Measurements from ENCODE around the gene RPS19.
"Not testable (repeated sequence)": the region's sequence is repeated elsewhere in the genome, so short reads cannot be mapped to it uniquely, and the experiment has no call there.

The RPS19 gene

DNA sequence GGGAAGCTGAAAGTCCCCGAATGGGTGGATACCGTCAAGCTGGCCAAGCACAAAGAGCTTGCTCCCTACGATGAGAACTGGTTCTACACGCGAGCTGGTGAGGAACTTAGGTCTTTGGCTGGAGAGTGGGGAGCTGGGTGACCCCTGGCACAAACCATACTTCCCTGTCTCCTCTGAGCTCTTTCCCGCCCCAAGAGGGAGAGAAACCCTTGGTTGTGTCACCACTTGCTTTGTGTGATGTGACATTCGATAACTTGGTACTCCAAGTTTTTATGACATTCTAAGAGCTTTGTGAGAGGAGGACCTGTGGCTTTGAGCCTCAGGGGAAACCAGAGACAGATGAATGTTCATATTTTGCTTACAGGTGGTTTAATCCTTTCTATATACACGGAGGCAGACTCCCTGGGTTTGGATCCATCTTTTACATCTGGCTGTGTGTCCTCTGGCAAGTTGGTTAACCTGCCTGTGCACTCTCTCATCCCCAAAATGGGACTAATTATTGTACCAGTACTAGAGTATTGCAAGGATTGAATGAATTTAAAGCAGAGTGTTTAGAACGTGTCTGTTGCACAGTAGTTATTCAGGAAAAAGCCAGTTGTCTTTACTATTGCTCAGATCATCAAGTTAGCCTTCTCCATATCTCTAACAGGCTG, 1.2 kb downstream of the RPS19 start:
- no peak for DNase-seq

DNA sequence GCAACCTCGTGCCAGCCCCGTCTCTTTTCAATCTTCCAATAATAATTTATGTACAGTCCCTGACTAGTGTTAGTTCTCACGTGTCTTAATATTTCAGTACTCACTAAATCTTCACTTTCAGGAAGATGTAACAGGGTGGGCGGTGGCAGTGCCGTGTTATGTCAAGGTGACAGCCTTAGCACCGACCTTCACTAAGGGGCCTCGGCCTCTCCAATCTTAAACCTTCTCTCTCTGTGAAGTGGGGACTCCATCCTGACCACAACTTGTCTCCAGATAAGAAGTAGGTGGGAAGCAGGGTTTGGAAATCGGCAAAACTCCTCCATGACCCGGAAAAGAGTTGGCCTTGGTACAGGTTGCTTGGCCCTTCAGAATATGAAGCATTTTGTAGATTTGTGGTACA, 1.8 kb downstream of the RPS19 start:
- DNase-seq: no peak

DNA sequence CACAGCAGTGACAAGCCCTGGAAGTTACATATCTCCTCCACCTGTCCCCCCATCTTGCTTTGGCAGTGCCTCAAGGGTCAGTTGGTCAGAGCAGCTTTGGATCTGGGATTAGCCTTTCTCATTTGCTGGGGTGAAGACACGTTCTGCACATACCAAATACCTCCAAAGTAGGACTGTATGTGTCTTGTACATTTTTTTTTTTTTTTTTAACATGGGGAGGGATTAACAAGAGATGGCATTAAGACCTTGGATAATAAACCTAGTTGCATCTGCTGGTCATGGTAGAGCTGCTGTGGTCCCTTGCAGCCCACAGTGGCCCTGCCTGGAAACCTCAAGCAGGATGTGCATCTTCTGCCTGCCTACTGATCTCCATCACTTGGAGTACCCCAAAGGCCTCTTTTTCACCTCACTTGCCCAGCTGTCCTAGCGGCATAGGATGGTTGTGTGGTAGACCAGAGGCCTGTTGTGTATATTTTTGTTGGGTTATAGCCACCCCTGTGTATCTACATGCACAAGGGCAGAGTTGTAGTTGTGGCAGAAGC, 2.5 kb downstream of the RPS19 start:
- no peak for DNase-seq

DNA sequence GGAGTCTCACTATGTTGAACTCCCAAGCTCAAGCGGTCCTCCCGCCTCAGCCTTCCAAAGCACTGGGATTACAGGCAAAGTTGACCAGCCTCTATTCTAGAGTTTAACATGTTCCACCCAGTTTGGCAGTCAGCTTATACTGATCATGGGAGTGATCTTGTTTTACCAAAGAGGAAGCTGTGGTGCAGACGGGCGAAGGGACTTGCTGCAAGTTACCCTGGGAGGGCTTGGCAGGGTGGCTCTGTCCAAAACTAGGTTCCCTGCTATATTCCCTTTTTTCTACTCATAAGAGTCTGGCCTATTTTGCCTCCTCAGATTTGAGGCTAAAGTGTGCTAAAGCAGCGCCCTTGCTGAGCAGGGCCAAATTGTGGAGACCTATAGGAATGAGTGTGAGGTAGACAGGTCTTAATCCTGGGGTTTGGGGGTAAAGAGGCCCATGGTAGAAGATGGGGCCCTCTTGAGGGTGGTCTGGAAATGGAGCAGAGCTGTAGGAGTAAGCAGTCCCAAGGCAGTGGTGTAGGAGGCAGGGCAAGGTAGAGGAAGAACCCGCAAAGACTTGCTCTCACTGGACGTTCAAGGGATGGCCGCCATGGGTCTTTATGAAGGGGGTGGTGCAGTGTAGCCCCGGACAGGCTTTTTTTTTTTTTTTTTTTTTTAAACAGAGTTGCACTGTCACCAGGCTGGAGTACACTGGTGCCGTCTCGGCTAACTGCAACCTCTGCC, 3.3 kb downstream of the RPS19 start:
- DNase-seq: no peak

DNA sequence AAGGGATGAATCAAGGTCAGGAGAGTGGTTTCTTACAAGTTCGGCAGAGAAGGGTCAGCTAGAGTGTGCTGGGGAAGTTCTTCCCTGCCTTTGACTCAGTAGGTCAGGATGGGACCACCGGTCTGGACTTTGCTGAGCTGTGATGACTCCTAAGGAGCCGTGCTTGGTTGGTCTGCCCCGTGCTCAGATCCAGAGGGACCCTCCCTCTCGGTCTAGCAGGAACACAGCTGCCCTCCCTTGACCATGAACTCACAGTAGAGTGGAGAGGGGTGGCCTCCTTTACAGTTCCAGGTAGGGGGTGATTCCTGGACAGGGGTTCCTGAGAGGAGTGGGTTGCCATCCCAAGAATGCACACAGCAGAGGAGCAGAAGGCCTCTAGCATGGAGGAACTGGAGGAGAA, 4.3 kb downstream of the RPS19 start:
- no peak for DNase-seq

DNA sequence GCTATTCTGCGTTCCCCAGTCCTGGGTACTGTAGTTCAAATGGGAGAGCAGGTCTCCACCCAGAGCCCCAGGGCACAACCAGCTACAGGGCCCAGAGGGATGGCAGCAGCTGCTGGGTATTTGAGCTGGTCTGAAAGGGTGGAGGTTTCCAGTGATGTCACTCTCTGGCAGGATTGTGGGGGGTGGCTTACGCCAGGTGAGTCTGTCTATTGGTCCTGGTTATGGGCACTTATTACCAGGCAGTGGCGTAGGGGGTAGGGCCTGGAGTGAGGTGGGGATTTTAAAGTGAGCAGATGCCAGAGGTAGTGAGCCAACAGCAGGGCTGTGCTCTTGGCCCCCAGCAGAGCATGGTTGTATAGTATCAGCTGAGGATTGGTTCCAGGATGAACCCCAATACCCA, 6.2 kb downstream of the RPS19 start:
- DNase-seq: no peak

DNA sequence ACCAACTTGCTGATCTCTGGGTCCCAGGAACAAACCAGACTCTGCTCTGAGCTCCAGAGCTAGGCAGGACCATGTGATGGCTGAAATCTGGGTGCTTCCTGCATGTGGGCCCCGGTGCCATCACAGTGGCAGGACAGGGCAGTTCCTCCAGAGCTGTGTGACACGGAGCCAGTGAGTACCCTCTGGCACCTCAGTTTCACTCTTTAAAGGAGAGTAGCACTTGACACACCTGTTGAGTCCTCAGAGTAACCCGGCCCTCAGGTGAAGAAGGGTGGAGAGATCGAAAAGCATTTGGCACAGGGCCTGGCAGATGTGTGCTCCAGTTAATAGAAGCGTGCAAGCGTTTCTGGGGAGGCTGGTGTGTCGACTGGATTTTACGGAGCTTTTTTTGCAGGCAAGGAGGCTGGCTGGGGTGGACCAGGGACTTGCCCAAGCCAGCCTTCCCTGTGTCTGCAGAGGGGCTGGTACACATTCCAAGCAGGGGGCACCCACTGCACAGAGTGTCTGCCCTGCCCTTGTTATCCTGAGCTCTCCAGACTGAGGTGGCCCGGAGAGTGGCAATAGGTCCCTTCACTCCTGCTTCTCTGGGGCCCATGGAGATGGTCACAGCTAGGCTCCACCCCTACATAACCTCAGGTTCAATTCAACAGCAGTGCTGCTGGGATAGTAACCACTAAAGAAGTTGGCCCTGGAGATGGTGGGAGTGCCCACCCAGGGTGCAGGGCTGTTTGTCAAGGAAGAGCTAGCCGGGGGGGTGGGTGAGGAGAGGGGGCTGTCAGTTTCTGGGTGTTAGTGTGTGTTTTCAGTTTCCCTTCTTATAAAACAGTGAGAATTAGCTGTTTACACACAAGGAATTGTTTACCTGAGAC, 8.3 kb downstream of the RPS19 start:
- DNase-seq: no peak

DNA sequence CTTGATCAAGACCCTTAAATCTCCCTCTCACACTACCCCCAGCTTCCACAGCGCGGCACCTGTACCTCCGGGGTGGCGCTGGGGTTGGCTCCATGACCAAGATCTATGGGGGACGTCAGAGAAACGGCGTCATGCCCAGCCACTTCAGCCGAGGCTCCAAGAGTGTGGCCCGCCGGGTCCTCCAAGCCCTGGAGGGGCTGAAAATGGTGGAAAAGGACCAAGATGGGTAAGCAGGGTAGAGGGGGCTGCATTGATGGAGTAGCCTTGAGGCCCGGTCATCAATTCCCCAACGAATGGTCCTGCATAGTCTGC, 8.9 kb downstream of the RPS19 start:
- no peak for DNase-seq

DNA sequence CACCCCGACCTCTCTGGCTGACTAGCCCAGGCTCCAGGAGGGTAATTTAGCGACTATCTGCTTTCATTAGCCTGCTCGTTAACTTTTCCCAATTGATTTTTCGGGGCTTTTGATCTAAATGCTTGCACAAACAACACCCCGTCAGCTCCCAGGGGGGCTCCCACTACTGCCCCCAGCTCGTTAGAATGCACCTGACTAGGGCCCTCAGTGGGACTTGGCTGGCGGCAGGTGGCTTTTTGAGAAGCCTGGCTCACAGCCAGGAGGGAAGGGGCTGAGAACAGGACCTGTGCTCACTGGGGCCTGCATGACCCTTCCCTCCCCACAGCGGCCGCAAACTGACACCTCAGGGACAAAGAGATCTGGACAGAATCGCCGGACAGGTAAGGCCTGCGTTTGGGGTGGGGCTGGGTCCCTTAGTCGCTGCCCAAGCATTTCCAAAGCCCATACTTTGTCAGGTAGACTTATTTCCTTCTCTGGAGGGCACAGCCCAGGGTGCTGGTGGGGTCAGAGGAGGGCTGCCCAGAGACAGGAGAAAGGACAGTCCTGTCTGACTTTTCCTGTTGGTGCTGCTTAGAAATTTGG, 9.4 kb downstream of the RPS19 start:
- no peak for DNase-seq

DNA sequence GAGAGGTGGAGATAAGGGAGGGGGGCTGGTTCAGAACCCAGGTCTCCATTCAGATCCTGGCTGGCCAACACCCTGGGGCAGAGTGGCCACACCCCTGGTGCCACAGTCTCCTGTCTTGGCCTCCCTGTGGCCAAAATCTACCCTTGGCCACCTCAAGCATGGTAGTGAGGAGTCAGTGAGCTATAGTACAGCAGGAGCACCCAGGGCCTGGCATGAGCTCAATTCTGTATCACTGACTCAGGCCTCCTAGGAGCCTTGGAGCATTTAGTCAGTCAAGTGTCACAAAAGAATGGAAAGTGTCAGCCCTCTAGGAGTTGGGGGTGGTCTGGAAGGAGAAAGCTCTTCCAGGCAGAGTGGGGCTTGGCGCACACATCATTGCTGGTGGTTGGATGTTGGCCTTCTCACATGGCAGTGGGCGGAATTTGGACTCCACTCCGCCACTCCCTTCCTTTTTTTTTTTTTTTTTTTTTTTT, 10.4 kb downstream of the RPS19 start:
- no peak for DNase-seq

DNA sequence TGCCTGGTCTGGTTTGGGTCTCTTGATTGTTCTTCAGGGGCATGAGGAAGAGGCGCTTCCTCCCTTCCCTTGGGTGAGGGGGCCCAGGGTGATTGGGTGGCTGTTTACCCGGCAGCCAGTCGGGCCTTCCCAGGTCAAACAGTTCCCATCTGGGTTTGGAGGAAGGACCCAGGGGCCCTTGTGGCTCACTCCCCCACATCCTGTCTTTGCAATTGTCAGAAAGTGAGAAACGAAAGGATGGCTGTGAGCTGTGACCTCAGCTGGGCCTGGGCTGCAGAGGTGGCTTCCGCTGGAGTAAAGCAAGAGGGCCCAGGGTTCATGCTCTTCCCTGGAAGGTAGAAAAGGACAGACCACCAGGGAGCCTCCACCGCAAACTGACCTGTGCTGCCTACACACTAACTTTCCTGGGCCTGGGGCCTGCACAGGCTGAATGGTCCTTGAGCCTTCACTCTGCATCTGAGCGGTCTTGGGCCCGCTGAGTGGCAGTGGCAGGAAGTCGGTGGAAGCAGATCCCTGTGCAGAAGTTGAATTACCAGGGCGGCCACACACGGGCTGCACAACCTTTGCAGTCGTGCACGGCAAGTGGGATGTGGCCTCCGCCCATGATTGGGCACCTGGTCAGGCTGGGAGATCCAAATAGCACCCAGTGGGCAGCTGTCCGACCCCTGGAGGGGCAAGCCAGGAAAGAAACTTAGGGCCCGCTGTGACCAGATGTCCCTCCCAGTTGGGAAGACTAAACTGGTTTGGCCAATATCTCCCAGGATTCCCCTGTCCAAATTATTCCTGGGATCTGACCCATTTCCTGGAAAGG, 11.7 kb downstream of the RPS19 start:
- peak; percentile 61 for DNase-seq

DNA sequence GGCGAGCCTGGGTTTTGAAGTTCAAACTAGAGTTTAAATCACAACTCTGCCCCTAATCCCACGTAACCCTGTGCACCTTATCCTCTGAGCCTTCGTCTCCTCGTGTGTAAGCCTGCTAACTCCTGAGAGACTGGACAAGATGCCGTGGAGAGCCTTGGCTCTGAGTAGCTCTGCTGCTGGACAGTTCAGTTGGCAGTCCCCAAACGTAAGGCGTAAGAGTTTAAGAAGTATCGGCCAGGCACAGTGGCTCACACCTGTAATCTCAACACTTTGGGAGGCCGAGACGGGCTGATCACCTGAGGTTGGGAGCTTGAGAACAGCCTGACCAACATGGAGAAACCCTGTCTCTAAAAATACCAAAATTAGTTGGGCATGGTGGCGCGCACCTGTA, 12.3 kb downstream of the RPS19 start:
- DNase-seq: no peak

DNA sequence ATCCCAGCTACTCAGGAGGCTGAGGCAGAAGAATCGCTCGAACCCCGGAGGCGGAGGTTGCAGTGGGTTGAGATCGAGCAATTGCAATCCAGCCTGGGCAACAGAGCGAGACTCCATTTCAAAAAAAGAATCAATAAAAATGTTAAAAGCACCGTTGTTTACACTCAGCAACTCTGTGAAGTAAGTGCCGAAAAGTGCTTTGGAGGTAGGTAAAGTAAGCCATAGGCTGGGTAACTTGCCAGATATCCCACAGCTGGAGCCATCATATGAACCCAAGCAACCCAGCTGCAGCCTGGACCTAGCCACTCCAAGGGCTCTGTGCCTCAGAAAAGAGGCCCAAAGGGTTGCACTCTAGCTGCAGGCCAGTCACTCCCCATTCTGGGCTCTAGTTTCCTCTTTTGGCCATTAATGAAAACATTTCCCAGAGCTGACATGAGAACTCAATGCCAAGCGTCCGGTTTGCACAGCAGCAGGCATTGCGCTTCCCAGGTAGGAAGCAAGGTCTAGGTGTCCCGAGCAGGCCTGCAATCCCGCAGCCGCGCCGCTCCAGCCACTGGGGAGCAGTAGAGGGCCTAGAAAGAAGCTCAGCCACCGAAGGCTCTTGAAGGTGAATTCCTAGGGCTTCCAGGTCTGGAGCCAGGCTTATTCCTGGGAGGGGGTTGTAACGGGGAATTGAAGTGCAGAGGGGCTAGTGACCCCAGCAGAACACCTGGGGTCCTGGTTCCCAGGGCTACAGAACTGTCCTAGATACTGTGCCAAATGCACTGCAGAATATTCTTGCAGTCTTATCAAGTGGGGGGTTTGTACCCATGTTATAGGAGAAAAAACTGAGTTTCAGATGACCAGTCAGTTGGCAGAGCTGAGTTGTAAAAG, 13.0 kb downstream of the RPS19 start:
- peak; percentile 68 for DNase-seq

DNA sequence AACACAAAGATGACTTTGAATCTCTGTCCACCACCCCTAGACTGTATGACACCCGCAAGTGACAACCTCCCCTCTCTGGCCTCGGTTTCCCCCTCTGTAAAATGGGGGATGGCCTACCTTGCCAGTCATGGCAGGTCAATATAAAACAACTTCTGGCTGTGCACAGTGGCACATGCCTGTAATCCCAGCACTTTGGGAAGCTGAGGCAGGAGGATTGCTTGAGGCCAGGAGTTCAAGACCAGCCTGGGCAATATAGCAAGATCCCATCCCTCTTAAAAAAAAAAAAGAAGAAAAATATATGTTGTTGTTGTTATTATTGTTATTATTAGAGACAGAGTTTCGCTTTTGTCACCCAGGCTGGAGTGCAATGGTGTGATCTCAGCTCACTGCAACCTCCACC, 15.9 kb downstream of the RPS19 start:
- DNase-seq: not testable (repeated sequence)

DNA sequence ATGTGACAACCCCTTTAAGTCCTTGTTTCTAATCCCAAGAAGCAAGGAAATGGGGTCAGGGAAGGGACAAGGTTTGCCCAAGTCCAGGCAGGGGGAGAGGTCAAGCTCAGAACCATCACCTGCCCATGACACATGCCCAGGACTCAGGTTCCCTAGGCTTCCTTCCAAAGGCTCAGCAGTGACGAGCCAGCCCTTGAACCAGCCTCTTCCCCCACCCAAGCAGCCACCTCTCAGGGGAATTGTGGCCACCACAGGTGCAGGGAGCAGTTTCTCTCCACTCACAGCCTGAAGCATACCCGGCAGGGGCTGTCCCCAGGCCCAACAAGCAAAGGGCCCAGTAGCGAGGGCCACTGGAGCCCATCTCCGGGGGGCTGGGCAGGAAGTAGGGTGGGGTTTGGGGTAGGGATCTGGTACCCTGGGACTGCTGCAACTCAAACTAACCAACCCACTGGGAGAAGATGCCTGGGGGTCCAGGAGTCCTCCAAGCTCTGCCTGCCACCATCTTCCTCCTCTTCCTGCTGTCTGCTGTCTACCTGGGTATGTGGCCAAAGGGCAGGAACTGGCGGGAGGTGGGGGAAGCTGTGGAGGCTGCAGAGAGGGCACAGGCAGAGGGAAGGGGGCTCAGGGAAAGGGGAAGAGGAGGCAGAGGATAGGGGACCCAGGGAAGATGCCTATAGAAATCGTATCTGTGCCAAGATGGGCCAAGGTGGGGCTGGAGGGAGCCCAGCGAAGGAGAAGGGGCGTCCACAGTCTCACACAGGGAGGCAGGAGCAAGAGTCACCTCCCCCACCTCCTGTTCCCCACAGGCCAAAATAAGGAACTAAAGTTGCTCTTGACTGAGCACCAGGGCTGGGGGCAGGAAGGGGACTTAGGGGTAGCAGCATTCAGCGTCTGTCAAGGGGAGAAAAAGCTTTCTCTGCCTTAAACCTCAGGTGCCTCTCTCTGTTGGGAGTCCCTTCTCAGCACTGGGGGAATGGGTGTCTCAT, 17.1 kb downstream of the RPS19 start, which contains the start of gene CD79A:
CD79A (plus strand) TSS at position 433 of the 986 bp plus-strand sequence; CDS start at position 459, 26 bp downstream.
- peak; percentile 92 for DNase-seq

DNA sequence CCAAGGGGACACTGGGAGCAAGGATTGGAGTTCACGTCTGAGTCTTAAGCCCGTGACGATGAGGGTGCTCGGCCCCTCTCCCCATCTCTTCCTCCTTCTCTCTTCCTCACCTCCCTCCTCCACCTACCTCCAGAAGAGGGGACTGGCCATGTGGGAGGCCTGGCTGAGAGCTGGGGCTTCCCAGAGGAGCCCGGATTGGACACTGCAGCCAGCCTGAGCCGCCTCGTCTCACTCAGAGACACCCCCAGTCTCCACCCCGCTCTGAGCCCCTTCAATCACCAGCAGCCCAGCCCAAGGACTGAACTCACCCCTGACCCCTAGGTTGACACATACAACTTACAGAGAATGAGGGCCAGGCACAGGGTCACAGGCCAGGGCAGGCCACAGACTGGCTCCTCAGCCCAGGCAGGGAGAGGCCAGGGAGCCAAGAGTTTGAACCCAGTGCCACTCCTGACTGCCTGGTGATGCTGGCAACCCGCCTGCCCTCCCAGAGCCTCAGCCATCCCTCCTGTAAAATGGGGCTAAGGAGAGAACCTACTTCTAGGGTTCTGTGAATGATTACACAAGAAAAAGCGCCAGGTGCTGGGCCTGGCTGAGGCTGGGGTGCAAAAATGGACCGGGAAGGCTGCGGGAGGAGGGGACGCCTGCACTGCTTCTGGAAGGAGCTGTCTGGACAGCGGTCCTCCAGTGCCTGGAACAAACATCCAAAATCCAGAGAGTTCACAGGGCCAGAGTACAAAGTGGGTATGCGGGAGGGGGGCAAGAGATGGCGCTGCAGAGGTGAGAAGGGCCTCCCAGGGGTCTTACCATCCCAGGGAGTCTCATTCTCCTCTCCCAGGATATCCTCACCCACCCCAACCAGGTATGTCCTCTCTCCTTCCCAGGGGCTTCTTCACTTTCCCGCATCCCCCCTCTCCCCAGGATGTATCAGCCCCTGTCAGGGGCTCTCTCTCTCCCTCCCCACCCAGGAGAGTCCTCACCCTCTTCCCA, 18.2 kb downstream of the RPS19 start:
- peak; percentile 51 for DNase-seq

DNA sequence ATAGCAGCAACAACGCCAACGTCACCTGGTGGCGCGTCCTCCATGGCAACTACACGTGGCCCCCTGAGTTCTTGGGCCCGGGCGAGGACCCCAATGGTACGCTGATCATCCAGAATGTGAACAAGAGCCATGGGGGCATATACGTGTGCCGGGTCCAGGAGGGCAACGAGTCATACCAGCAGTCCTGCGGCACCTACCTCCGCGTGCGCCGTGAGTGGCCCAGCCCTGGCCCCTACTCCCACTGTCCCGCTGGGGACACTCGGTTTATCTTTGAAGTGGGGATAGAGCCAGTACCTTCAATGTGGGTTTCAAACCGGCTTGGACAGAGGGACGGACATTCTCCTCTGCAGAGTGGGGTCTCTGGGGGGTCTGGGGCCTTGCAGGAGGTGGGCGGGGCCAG, 19.0 kb downstream of the RPS19 start:
- no peak for DNase-seq

DNA sequence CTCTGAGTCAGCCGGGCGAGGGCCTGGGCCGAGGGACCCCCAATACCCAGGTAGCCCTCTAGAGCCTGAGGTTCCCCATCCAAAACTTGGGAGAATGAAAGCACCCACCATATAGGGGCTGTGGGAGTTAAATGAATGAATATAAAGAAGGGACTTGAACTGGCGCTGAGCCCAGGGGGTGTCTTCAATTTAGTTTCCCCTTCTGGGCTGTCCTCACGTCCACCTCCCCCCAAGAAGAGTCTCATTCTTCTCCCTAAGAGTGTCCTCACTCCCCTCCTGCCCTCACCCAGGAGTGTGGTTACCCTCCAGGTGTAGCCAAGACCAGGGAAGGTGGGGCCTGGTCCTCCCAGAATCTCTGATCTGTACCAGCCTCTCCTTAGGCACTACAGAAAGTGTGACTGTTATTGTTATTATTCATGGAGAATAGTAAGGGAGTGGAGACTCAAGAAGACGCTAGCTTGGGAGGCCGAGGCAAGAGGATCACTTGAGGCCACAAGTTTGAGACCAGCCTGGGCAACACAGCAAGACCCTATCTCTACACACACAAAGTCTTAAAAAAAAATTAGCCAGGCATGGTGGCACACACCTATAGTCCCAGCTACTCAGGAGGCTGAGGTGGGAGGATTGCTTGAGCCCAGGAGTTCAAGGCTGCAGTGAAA, 19.7 kb downstream of the RPS19 start:
- no peak for DNase-seq
